ENCODE data around the gene SPON1.

DNA sequence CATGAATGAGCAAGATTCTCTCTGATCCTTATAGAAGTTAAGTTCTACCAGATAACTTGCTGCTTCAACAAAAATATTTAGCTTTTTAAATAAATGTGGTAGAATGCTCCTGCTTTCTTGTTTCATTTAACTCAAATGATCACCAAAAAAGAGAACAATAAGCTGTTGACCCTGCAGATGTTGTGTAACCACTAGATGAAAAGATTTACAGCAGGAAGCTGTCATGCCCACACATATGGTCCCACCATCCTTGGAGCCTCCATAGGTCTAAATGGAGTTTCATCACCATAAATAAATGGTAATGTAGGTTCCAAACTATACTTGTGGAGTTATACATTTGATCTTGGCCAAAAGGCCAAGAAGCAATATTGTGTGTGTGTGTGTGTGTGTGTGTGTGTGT is 277.7 kb downstream of the SPON1 start:
- TF ChIP-seq, protein P1, sequence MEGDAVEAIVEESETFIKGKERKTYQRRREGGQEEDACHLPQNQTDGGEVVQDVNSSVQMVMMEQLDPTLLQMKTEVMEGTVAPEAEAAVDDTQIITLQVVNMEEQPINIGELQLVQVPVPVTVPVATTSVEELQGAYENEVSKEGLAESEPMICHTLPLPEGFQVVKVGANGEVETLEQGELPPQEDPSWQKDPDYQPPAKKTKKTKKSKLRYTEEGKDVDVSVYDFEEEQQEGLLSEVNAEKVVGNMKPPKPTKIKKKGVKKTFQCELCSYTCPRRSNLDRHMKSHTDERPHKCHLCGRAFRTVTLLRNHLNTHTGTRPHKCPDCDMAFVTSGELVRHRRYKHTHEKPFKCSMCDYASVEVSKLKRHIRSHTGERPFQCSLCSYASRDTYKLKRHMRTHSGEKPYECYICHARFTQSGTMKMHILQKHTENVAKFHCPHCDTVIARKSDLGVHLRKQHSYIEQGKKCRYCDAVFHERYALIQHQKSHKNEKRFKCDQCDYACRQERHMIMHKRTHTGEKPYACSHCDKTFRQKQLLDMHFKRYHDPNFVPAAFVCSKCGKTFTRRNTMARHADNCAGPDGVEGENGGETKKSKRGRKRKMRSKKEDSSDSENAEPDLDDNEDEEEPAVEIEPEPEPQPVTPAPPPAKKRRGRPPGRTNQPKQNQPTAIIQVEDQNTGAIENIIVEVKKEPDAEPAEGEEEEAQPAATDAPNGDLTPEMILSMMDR (IDR thresholded peaks at IDR 0.05; ENCODE audit: borderline replicate concordance, extremely low read depth, low read length, poor library complexity, severe bottlenecking): no peak
- TF ChIP-seq EZH2 (IDR thresholded peaks at IDR 0.05; ENCODE audit: borderline replicate concordance, low read depth, low read length, severe bottlenecking): no peak
